Superior temporal gyrus (tissue), 1 donor: ENCODE measurements around the gene NPR1.
"Not testable (repeated sequence)": the region's sequence is repeated elsewhere in the genome, so short reads cannot be mapped to it uniquely, and the experiment has no call there.

ENCODE experiments used
- DNase-seq: peaks from one replicate; pipeline ENCODE4 v3.0.0-alpha.2; 2016; ENCODE audit errors: extremely low spot score

Gene NPR1

DNA sequence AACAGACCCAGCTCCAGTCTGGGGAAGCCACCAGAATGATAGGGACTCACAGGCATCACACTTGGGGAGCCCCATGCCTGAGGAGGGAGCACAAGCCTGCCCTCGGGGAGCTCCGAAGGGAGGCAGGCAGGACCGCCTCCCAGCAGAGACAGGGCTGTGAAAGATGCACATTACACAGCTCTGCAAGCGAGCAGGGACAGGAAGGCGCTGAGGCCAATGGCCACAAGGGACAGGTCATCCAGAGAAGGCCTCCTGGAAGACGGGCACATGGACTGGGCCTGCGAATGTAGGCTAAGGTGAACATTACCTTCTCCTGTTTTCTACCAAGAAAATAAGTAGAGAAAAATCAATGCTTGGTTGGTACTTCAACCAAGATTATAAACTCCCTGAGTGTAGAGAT lies 4.2 kb downstream of the NPR1 start:
- no peak for DNase-seq

DNA sequence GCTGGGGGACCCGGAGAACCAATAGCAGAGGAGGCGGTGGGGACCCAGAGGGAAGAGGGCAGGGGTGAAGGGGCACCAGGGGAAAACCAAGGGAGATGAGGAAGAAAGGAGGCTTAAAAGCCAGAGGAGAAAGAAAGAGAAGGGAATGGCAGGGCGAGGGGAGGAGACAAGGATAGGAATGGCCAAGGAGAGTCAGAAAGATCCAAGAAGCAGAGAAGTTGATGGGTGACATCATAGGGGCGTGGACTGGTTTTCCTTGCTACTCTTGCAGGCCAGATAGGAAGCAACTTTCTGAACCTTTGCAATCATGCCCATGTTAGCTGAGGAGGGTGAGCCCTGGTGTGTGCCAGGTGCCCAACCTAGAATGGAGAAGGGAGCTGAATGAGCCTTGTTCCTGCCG lies 5.4 kb downstream of the NPR1 start:
- DNase-seq = no peak

DNA sequence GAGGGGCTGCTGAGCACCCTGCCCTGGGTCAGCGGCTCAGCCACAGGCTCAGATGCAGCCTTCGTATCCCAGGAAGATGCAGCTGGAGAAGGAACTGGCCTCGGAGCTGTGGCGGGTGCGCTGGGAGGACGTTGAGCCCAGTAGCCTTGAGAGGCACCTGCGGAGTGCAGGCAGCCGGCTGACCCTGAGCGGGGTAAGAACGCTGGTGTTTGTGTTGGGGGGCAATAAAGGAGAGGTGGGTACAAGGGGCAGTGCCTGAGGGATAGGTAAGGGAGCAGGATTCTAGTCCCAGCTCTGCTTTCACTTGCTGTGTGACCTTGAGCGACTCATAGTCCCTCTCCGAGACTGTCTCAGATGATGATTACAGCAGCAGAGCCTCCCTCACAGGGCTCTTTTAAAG lies 6.4 kb downstream of the NPR1 start:
- no peak for DNase-seq

DNA sequence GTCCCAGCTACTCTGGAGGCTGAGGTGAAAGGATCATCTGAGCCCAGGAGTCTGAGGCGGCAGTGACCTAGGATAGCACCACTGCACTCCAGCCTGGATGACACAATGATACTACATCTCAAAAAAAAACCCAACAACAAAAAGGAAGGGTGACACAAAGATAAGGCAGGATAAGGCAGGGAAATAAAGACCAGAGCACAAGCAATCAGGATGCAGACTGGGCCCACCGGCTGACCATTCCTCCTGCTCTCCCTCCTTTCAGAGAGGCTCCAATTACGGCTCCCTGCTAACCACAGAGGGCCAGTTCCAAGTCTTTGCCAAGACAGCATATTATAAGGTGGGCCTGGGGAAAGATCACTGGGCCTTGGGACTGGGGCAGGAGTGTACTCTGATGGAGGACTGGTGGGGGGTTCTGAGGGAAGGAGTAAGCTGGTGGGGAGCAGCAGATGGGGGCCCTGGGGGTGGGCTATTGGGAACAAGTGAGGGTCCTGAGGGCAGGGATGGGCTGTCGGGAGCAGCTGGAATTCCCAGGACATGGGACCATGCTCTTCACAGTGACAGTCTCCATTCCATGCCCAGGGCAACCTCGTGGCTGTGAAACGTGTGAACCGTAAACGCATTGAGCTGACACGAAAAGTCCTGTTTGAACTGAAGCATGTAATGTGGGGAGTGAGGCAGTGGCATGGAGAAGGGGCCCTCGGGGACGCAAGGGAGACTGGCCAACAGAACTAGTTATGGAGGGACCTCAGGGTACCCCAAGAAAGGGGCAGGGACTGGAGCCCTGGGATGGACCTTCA lies 7.3 kb downstream of the NPR1 start:
- no peak for DNase-seq

DNA sequence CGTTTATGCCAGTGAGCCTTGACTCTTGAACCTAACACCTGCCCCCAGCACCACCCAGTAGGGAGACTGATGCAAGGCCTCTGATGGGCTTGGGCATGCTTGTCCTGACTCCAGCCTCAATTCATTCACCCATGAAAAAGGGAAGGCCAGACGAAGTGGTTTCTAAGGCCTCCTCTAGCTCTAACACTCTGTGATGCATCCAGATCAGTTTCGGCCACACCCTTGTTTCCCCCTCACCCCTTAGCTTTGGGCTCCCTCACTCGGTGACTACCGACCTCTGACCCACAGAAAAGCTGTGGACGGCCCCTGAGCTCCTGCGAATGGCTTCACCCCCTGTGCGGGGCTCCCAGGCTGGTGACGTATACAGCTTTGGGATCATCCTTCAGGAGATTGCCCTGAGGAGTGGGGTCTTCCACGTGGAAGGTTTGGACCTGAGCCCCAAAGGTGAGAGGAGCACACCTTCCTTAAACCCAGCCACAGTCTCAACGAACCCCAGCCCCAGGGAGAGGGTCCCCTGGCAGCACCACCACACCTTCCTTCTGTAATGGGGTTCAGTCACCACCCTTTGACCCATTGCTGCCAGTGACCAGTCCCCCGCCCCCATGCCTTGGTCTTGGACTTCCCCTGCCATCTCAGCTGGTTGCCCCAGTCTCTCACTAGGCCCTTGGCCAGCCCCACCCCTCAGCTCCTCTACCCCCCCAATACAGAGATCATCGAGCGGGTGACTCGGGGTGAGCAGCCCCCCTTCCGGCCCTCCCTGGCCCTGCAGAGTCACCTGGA lies 9.0 kb downstream of the NPR1 start:
- DNase-seq = no peak

DNA sequence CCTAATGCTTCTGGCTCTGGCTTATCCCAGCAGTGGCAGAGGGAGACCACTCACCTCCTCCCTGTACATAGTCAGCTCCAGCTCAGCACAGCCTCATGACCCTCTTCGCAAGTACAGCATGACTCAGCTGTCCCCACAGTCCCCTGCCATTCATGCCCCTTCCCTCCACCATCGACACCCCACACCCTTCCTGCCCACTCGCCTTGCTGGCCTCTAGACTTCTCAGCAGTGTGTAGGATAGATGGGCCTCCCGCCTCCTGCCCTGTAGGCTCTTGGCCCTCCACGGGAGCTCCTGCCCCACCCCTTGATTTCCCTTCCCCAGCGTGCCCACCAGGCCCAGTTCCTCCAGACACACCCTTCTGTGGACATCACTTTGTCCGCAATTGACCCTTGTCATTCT lies 9.8 kb downstream of the NPR1 start:
- no peak for DNase-seq

DNA sequence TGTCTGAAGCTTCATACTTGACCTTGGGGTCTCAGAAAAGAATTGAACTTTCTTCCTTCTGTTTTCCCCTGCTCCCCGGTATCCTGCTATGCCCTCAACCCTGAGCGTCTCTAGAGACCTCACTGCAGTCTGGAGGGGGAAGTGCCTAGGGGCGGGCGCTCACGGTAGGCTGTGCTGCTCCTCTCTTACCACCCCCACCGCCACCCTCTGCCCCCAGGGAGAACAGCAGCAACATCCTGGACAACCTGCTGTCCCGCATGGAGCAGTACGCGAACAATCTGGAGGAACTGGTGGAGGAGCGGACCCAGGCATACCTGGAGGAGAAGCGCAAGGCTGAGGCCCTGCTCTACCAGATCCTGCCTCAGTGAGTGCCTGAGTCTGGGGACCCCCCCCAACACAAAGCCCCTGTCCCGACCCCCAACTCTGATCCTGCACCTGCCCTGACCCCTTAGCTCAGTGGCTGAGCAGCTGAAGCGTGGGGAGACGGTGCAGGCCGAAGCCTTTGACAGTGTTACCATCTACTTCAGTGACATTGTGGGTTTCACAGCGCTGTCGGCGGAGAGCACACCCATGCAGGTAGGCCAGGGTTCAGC lies 10.3 kb downstream of the NPR1 start:
- no peak for DNase-seq

DNA sequence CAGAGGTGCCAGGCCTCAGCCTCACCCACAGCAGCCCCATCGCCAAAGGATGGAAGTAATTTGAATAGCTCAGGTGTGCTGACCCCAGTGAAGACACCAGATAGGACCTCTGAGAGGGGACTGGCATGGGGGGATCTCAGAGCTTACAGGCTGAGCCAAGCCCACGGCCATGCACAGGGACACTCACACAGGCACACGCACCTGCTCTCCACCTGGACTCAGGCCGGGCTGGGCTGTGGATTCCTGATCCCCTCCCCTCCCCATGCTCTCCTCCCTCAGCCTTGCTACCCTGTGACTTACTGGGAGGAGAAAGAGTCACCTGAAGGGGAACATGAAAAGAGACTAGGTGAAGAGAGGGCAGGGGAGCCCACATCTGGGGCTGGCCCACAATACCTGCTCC lies 15.0 kb downstream of the NPR1 start:
- no peak for DNase-seq

DNA sequence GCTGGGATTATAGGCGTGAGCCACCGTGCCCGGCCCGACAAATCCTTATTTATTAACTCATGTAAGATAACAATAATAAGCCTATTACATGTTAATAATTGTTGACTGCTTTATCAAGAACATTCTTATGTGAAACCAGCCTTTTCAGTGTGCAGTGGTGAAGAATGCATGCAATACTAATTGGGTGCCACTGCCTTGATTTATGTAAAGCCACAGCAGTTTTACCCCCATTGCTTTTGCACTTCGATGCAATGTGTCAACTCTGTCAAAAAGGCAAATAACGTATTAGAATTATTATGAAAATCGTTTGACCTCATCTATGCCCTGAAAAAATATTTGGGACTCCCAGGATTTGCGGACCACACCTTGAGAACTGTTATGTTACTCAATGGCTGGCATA lies 18.3 kb downstream of the NPR1 start:
- no peak for DNase-seq

DNA sequence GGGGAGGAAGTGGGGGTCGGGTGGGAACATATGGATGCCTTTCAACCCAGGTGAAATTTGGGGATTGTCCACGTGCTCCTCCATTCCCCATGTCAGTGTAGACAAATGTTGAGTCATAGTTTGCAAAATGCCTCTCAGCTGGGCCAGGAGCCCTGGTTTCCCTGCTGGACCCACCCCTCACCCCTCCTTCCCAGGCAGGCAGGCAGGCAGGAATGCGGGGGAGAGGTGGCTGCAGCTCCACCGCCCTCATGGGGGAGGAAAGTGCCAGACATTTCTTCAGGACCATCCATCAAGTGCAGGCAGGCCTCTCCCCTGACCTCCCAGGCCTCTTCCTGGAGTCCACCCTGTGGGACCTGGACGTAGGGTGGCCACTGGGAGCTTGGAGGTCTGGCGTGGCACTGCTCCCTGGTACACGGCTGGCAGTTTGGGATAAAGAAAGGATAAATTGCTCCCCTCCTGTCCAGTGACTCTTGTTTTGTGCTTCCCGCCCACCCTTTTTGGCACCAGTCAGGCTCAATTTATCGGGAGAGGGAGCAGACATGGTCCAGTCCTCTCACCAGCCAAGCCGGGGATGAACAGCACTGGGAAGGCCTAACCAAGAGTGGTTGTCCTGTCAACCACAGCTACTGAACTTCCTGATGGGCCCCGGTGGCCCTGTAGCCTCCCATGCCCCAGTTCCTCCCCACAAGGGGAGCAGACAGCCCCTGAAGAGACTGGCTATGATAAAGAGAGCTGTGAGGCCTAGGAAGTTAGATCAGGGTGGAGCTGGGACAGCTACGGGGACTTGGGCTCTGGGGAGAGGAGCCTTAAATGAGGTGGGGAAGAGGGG lies 18.9 kb downstream of the NPR1 start:
- no peak for DNase-seq

DNA sequence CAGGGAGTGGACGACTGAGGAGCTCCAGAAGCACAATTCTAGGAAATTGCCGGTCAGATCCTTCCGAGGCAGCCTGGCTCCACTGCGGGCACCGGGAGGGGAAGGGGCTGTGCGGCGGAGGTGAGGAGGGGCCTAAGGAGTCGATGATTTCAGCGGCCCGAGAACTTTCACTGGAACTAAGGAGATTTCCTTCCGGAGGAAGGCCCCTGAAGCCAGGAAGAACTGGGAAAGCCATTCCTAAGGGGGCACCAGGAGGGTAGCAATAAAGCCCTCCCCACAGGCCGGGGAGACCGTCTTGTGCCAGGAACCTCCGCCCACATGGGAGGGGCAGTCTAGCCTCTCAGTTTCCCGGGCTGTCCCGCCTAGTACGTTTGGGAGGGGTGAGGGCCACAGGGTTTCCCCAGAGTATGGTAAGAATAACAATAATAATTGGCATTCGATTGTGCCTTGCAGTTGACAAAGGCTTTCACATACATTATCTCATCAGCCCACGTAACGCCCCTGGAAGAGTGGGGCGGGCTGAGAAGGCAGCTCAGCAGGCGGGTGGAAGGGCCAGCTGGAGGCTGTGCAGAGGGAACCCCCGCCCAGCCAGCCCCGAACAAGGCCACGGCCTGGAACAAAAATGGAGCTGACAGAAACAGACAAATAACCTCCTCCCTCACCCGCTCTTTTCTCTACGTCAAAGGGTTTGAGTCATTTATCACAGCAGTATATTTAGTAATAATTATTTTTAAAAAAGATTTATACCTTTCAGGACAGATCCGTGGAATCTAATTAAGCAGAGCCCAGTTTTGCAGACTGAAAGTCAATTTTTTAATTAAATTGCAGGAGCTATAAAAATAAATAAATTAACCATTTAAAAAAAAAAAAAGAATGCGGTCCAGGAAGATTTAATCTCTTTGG lies 19.8 kb downstream of the NPR1 start:
- no peak for DNase-seq

DNA sequence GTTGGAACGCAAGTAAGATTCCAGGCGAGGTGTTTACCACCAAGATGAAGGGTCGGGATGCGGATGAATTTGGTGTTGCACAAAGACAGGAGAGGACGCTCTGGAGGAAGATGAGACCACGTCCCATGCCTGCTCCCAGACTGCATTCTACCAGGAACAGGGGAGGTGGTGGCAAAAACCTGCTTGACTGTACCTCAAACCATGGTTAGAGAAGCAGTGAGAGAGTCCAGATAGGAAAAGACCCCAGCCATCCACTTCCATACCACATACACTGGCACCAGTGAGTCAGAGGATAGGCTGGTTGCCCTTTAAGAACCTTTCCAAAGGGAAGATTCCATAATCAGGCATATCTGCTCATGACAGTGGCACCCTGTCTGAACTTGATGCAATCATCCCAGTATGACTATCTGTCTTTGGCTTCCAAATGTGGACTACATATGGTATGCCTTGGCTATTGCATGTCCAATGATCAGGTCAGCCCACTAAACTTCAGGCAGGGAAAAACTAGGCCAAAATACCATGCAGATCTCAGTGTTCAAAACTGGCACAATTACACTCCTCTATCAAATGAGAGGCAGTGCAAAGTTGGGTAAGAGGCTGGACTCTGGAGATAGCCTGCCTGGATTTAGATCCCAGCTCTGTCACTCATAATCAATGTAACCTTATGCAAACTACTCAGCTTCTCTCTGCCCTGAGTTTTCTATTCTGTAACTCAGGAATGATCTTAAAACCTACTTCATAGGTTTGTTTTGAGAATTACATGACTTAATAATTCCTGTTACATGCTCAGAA lies 20.6 kb downstream of the NPR1 start:
- DNase-seq = no peak

DNA sequence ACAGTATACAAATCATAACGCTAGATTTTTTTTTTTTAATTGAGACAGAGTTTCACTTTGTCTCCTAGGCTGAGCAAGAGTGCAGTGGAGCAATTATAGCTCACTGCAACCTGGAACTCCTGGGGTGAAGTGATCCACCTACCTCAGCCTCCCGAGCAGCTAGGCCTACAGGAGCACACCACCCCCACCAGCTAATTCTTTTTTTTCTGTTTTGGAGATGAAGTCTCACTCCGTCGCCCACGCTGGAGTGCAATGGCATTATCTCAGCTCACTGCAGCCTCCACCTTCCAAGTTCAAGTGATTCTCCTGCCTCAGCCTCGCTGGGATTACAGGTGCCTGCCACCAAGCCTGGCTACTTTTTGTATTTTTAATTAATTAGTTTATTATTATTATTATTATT lies 21.3 kb downstream of the NPR1 start:
- DNase-seq = no peak

DNA sequence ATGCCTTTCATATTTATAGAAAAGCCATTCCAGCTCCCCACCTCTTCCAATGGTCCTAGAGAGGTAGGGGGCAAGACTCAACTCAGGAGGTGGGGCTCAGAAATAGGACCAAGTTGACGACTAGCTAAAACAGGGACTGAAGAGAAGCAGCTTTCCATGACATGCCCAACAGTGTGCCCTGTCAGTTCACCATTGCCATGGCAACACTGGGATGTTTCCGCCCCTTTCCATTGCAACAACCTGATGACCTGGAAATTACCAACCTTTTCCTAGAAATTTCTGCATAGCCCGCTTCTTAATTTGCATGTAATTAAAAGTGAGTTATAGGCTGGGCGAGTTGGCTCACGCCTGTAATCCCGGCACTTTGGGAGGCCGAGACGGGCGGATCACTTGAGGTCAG lies 27.0 kb downstream of the NPR1 start:
- no peak for DNase-seq

DNA sequence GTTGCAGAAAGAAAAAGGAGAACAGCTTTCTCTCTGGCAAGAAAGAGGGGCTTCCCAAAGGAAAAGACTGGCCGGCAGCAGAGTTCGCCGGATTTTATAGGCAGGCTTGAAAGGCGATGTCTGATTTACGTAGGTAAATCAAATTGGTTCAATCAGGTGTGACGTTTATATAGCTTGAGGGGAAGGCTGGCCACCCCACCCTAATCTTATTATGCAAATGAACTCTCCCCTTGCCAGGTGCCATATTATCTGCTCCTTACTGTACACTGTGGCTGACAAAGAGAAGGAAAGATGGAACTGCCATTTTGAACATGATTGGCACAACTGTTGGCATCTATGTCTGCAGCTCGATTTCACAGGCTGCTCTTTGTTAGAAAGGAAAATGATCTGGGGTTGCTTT lies 32.5 kb downstream of the NPR1 start:
- no peak for DNase-seq

DNA sequence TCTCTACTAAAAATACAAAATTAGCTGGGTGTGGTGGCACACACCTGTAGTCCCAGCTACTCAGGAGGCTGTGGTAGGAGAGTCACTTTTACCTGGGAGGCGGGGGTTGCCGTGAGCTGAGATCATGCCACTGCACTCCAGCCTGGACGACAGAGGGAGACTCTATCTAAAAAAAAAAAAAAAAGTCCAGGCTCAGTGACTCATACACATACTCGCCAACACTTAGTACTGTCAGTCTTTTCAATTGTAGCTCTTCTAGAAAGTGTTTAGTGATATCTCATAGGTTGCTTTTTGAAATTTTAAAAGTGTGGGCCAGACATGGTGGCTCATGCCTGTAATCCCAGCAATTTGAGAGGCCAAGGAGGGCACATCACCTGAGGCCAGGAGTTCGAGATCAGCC lies 37.7 kb downstream of the NPR1 start:
- not testable (repeated sequence) for DNase-seq

DNA sequence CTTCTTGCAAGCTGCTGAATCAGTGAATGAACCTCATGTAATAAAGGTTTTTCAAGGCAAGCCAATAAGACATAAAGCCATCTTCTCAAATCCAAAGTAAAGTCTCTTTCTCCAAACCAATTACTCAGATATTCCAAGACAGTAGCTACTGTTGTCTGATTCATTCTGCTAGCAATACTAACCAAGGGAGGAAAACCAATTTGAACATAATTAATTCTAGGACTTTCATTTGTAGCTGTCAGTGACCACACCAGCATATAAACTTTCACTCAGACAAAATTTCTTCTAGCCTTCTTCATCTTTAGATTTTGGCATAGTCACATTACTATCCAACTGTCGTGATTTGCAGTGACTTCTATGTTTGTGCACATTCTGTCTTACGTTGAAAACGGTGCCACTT lies 38.8 kb downstream of the NPR1 start:
- DNase-seq = no peak

DNA sequence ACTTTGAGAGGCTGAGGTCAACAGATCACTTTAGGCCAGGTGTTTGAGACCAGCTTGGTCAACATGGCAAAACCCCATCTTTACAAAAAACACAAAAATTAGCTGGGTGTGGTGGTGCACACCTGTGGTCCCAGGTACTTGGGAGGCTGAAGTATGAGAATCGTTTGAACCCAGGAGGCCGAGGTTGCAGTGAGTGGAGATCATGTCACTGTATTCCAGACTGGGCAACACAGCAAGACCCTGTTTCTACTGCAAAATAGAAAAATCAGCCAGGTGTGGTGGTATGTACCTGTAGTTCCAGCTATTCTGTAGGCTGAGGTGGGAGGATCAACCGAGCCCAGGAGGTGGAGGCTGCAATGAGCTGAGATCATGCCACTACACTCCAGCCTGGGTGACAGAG lies 45.2 kb downstream of the NPR1 start:
- DNase-seq = no peak

DNA sequence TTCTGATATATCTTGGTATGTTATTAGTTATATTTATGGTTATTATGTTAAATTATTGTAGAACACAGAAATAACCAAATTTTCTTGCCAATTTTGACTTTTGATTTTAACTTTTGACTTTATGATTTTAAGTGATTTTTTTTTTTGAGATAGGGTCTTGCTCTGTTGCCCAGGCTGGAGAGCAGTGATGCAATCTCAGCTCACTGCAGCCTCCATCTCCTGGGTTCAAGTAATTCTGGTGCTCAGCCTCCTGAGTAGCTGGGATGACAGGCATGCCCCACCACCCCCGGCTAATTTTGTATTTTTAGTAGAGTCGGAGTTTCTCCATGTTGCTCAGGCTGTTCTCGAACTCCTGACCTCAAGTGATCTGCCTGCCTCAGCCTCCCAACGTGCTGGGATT lies 46.1 kb downstream of the NPR1 start:
- not testable (repeated sequence) for DNase-seq
